Peyer's patch (tissue), 4 donors: Measurements from ENCODE around the gene ART3.

ENCODE experiments used
- CTCF ChIP-seq, 6 experiments: fragments of 450-650 bp in 4 of 6; fragments of 200-600 bp in 2 of 6; sonication (generic) in 1 of 6; IDR thresholded peaks; one replicate each; pipeline ENCODE4 v1.5.1; 2017 to 2019; ENCODE audit warnings: antibody characterized with exemption in 6 of 6, mild to moderate bottlenecking in 3 of 6, moderate library complexity in 1 of 6
- POLR2A ChIP-seq, 2 donors: fragments of 450-650 bp; IDR thresholded peaks; one replicate each; pipeline ENCODE4 v1.5.1; 2017; ENCODE audit warnings: antibody characterized with exemption in 2 of 2, mild to moderate bottlenecking in 2 of 2, moderate library complexity in 2 of 2

- TF ChIP-seq CTCF (IDR thresholded peaks at IDR 0.05) (no peak), POLR2A (IDR thresholded peaks at IDR 0.05) (no peak)
Measured at GRCh38 chr4:76035799-76036380, 38.6 kb upstream of the ART3 start, which contains the start of gene CXCL11.
